Cerebellar nuclear complex (tissue), 1 donor: ENCODE measurements around the gene MIR17HG.
"Not testable (repeated sequence)": the region's sequence is repeated elsewhere in the genome, so short reads cannot be mapped to it uniquely, and the experiment has no call there.

ENCODE experiments used
- DNase-seq, 2 experiments: peaks; one replicate each; lab custom pipeline; 2025; lab: John Stamatoyannopoulos, UW

Gene MIR17HG

DNA sequence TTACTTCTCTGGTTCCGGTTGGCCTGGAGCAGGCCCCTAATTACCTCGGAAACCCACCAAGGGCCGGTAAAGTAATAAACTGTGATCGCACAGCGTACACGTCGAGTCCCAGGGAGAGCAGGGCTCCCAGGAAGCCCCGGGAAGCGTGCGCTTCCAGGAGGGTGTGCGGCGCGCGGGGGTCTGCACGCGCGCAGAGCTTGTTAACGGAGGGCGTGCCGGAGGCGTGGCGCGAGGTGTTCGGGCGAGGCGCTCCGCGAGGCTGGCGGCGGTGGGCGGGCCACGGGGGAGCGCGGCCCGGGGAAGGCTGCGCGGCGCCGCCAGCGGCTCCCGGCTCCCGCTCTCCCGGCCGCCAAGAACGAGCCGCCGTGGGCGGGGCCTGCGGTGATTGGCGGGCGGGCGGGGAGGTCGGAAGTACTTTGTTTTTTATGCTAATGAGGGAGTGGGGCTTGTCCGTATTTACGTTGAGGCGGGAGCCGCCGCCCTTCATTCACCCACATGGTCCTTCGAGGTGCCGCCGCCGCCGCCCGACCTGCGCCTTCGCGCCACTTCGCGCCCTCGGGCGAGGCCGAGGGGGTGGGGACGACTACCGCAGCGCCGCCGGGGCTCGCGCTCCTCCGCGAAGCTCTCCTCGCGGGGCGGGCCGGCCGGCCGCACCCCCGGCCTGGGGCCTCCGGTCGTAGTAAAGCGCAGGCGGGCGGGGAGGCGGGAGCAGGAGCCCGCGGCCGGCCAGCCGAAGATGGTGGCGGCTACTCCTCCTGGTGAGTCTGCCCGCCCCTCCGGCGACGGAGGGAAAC is at the start of gene MIR17HG:
Gene MIR17HG (plus strand): TSS at position 486 of the 794 bp plus-strand sequence.
- DNase-seq, result no peak

DNA sequence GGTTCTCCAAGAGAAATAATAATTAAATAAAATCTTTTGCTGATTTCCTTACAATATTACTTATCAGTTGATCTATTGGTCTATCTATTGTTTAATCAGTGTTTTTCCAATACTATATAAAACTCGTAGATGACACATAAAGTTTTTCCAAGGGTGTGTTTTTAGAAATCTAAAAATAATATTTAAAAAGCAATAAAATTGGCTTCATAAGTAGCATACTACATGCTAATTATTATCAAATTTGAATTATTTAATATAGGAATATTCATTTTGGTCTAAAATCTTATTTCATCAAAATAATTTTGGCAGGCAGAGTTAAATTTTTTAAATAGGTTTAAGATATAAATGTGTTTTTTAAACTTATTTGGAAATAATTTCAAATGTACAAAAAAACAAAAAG is 49.4 kb upstream of the MIR17HG start:
- DNase-seq, result no peak

DNA sequence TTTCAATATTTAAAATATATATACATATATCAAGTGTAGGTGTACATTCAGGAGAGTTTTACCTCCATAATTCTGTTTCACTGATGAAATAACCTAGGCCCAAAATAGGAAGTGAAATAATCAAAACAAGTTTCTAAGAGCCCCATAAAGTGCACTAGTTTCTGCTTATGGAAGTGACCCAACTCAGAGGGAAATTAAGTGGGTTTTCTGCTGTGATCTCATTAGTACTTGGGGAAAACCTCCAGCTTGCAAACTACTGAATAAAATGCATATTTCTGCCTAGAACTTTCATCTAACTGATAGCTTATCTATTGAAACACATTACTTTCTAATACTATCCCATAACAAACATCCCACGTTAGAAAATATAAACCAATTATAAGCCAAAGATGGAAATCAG is 45.4 kb upstream of the MIR17HG start:
- DNase-seq, result no peak

DNA sequence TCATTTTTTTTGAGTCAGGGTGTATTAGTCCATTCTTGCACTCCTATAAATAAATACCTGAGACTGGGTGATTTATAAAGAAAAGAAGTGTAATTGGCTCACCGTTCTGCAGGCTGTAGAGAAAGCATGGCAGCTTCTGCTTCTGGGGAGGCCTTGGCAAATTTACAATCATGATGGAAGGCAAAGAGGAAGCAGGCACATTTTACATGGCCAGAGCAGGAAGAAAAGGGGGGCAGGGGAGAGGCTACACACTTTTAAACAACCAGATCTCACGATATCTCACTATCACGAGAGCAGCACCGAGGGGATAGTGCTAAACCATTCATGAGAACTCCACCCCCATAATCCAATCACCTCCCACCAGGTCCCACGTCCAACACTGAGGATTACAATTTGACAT is 44.5 kb upstream of the MIR17HG start:
- no peak for DNase-seq

DNA sequence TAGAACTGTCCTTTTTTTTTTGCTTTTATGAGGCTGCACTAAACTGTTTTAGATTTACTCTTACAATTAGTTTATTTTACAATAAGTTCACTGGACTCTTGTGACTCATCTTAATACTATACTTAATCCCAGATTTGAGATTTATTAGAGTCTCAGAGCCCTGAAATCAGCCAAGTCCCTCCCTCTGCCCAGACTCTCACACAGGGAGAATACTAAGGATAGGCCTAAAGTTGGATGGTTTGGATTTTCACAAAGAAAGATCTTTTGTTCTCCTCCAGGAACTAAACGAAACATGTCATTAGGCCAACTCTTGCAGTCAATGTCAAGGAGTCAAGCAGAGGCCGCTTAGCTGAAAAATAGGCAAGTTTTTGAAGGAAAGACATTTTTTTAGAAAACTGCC is 42.7 kb upstream of the MIR17HG start:
- DNase-seq, result no peak

DNA sequence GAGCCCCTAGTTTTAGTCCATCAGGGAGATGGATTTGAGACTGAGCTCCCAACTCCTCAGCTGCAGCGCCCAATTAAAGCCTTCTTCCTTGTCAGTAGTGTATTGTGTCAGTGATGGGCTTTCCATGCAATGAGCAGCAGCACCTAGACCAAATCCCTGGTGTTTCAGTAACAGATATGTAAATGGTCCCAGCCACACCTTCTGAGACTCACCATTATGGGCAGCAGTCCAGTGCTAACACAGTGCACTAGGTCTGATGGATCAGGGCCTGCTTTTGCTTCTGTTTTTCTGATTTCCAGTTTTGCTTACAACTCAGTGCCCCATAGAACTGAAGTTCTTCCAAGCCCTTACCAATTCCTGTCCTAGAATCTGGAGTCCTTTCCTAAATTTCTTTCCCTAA is 41.8 kb upstream of the MIR17HG start:
- DNase-seq, result no peak

DNA sequence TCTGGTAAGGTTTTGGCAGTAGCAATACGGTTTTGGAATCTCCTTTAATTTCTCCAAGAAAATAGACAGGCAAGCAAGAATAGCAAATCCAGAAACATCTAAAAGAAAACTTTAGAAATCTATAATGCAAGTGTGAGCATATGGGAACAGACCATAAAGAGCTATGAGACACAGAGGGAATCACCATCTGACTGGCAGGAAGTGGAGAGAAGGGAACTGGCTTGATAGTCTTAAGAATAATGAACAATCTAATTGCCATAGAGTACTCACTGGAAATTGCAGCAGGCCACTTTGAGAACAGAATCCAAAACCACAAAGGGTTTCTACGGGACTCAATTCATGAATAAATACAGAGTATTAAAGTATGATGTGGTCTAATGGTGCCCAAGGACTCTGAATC is 39.6 kb upstream of the MIR17HG start:
- no peak for DNase-seq

DNA sequence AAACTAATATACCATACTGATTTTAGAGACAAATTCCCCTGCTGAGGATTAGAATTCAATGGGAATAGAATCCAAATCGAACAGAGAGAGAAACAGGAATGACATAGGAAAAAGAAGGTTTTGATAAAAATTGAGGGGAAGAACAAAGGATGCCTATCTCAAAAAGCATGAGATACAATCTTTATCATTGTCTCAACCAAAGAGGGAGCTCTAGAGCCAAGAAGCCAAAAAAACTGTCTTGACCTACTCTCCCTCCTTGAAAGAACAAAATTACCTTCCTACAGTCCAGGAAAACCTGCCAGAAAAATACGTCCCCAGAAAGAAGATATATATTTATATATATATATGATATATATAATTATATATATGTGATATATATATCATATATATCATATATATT is 39.2 kb upstream of the MIR17HG start:
- DNase-seq, result no peak

DNA sequence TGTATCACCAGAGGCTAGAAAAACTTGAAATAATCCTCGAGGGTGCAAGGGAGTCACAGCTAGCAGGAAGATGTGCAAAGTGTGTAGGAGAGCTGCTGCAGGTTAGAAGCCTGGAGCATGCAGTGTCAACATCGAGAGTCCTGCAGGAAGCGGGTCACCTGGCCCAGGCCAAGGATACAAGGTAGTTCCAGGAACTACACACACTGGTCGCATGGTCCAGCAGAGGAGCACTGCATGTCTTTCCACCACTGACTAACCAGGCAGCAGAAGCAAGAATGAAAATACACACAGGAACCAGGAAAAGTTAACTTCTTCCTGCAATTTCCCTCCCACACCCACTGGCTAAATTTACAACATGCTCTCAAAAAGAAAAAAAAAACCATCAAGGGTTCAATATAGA is 36.0 kb upstream of the MIR17HG start:
- no peak for DNase-seq

DNA sequence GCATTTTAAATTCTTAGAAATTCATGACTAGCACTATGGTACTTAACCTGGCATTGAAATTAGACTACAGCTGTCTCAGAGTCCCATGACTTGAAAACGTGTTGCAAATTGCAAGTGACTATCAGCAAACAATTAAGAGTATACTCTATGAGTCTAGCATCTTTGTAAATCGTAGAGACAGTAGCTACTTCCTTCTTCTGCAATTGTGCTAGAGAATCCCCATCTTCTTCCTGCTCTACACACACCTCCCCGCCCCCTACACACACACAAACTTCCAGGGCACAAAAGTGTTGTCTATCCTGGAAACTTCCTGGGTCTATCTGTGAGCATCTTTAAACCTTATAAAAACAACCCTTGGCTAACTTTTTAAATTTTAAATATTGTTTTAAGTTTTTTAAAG is 35.2 kb upstream of the MIR17HG start:
- no peak for DNase-seq

DNA sequence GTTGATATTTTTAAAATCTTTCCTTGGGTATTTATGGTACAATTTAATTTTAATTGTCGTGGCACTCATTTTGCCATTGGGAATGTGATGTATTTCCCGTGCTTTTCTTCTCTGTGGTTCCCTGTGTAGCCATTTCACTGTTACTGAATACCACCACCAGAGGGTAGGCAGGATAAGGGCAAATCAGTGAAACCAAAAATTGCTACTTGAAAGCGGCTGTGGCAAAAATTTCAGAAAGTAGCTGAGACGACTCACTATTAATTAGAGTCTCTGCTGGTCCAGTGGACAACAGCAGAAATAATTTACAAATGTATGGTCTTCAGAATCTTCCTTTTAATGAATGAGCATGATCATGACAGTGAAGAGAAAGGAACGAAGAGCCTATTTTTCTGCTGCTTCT is 34.4 kb upstream of the MIR17HG start:
- no peak for DNase-seq

DNA sequence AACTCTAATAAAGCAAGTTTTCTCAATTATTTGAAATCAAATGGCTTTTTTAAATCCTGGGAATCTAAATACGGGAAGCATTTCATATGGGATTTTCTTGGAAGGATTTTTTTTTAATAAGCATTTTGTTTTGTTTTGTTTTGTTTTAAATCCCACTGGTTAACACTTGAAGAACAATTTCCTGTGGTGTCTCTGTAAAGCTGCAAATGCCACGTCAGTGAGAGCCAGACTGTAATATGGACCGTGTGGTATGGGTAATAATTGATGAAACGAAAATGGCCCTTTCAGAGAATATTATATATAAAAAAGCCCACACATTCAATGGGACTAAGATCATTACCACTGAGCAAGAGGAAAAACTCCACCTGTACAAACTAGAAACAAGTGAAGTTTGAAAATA is 33.9 kb upstream of the MIR17HG start:
- DNase-seq, result no peak

DNA sequence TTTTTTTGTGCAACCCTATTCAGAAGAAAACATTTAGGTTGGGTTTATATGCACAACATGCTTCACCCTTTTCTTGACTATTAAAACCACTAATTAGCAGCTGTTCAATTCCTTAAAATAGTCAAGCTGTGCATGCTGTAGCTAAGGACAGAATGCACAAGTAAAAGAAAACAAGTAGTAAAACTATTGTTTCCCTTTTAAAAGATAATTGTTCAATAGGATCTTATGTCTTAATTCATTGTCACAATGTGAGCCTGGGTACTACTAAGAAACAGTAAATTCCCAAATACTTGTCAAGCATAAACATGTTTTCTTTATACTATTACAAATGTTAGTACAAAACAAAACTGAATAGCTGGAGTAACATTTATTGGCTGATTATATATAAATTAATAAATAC is 32.6 kb upstream of the MIR17HG start:
- DNase-seq, result no peak

DNA sequence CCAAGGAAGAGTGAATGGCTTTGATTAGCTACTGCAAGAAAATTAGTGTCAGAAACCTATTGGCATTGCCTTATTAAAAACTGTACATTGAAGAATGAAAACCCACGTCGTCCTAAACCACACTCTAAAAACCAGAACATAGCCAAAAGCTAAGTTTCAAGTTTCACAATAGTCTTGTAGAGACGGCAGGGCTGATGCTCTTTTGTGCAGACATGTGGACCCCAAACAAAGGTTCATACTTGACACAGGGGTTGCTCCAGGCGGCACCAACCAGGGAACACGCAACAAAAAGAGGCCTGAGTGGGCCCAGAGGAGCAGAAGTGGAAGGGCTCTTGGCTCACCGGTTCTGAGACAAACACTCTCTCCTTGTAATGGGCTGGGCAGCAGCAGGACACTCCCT is 28.6 kb upstream of the MIR17HG start:
- no peak for DNase-seq

DNA sequence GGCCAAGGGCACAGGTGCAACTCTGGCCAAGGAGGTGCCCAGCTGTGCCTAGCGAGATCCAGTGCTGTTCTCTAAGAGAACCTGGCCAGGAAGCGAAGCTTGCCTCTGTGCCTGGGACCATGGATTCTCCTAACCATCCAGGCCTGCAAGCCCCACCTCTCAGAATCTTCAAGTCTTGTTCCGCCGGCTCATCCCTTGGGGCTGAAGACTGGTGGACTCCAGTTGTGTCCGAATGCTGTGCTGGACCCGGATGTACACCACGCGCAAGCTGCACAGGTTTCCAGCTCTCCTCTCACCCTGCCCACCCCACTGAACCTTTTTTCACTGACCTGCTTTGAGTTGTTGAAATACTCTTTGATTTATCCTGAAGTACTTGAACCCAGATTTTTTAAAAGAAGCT is 27.5 kb upstream of the MIR17HG start:
- no peak for DNase-seq

DNA sequence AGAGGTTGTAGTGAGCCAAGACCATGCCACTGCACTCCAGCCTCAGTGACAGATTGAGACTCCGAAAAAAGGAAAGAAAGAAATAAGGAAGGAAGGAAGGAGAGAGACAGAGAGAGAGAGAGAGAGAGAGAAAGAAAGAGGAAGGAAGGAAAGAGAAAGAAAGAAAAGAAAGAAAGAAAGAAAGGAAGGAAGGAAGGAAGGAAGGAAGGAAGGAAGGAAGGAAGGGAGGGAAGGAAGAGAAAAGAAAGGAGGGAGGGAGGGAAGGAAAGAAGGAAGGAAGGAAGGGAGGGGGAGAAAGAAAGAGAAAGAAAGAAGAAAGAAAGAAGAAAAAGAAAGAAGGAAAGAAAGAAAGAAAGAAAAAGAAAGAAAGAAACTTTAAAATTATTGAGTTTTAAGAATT is 26.5 kb upstream of the MIR17HG start:
- not testable (repeated sequence) for DNase-seq

DNA sequence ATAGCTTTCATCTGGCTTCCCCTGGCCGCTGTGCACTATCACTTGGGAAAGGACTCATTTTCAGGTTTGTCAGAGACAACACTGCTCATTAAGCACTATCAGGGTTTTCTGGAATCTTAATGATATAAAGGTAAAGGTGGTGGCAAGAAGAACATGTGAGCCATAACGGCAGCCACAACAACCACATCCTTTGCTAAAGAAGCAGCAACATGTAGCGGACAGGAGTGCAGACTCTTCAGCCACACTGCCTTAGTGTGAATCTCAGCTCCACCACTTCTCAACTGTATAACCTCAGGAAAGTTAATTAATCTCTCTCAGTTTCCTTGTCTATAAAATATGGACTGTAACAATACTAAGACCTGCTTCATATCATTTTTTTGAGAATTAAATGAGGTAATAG is 24.1 kb upstream of the MIR17HG start:
- no peak for DNase-seq

DNA sequence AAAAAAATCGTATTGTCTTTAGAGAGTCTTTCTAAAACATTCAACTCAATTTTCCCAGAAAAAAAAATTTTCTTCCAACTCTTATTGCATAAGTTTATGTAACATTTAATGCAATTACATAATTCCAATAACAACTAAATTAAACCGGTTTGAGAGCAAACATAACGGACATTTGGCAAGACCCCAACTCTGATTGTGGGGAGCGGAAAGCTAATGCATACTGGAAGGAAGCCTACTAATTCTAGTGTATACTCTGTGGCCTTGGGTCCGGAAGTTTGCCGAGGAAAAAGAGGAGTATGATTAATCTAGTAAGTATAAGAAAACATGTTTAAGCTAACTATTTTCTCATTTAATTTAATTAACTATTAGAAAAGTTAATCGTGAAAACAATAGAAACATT is 21.3 kb upstream of the MIR17HG start:
- no peak for DNase-seq

DNA sequence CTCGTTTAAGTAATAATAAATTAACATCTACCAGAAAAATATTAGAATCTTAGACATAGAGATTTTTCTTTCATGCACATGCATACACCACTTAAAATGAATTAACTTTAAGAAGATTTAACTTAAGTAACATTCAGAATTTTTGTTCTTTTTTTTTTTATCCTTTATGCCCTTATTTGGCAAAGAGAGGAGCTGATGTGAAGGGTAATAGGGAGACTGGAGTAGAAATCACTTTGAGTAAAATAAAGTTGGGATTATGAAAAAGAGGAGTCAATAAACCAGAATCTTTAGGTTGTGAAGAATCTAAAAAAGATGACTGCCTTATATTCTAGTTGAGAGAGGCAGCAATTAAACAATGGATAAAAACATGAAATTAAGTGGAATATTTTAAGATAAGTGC is 18.8 kb upstream of the MIR17HG start:
- no peak for DNase-seq

DNA sequence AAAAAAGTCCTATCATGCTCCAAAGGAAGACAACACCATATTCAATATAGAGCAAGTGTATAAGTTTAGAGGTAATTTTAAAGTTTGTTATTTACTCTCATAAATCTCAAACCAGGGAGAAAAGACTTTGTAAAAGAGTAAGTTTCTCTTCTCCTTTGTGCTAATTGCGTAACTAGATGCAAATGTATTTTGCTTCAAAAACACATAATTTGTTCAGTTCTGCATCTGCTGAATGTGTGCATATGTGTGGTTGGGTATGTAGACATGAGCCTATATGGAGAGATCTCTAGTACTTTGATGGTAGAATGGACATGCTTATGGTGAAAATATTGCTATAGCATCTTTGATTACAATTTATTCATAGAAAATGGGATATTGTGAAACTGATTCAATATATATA is 17.8 kb upstream of the MIR17HG start:
- DNase-seq, result no peak

DNA sequence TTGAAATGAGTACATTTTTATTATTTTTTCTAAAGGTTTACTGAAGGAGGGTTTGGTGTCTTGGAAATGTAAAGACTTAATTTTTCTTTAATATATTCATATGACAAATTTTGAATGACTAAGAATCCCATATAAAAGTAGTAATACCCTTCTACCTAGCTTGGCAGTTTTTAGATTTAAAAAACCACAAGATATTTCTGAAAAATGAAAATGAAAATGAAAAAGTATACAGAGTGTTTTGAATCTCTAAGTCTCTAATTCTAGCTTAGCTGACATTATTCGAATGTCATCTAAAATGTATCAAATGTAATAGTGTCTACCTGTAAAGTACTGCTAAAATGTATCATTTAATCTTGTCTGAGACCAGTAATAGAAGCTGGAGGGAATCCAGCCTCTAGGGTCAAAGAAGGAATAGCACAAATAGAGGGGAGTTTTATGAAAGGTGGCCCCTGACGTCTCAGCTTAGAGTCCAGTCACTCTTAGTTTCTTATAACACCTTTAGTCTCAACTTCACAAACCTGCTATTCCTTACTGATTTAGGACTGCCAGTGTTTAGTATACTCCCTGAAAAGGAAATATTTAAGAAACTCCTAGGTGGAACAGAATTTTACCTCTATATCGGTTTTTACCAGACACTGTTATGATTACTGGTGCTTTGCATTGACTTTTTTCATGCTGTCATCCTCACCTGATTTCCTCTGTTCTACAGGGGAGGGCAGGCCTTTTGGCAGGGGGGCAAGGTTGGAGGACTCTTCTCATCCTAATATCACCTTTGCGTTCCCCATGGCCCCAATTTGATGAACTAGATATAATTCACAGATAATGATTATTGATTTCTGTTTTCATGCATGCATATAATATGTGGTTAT is 16.2 kb upstream of the MIR17HG start:
- DNase-seq, result no peak

DNA sequence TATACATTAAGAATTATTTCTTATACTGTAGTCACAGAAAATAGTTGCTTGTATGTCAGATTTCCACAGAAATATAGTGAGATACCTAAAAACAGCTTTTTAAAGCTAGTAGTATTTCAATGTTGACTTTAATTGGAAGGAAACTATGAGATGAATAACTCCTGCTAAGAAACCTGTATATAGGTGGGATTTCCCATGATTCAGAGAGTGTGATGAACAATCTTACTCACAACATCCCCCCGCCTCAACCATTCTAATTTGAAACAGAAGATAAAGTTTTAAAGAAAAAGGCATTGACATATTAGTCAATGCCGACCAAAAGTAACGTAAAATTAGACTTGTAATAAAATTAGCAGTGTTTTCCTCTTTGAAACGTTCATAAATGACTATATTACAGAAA is 1.4 kb upstream of the MIR17HG start:
- no peak for DNase-seq

DNA sequence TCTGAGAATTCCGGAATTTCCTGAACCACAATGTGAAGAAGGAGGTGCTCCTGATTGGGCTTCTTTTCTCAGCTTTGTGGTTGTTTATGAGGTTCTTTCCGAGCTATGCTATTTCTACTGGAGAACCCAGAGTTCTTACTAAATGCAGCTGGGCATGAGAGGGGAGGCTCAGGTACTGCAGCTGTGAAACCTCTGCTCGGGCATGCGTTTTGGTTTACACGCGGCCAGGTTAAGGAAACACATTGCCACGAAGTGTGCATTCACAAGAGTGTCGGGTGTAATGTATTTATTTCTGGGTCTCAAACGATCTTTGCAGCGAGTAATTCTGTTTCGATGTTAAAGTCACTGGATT is 661 bp upstream of the MIR17HG start:
- DNase-seq, result no peak
